Brain microvascular endothelial cell (primary cell): Measurements from ENCODE around the gene GALNT9.

Experiments
- DNase-seq: peaks from one replicate; pipeline ENCODE4 v3.0.0-alpha.2; 2020
- H3K27ac ChIP-seq: fragments of 250-450 bp; sonication (Bioruptor Pico); 2 replicates; pipeline ENCODE4 v1.5.1; 2020; ENCODE audit warnings: mild to moderate bottlenecking, moderate library complexity
- H3K27me3 ChIP-seq: fragments of 250-450 bp; sonication (Bioruptor Pico); replicated peaks from 2 replicates; pipeline ENCODE4 v1.5.1; 2020; ENCODE audit warnings: mild to moderate bottlenecking
- H3K36me3 ChIP-seq: fragments of 250-450 bp; sonication (Bioruptor Pico); replicated peaks from 2 replicates; pipeline ENCODE4 v1.5.1; 2020; ENCODE audit warnings: mild to moderate bottlenecking
- H3K4me3 ChIP-seq: 2 replicates; pipeline ENCODE4 v1.5.1; 2011; ENCODE audit warnings: low read depth, mild to moderate bottlenecking, control low read depth, low read length, moderate library complexity
- CTCF ChIP-seq: IDR thresholded peaks from 2 replicates; pipeline ENCODE4 v1.5.1; 2011; ENCODE audit warnings: low read depth, mild to moderate bottlenecking, moderate library complexity, low read length, control low read depth, inconsistent platforms; ENCODE audit errors: missing control alignments
- in situ Hi-C: cut with HindIII; loops from 2 replicates; pipeline ENCODE4 v1.10.0; 2017; ENCODE audit warnings: low sequenced_read_pairs, low pct_ligation_motif_present

GALNT9 gene

GRCh38 chr12:132314516-132315233, 14.7 kb downstream of the GALNT9 start:
- in situ Hi-C loops: no loop called here
- no peak for TF ChIP-seq CTCF
- no peak overlapping the region for H3K27ac ChIP-seq
- no peaks in the 10 kb centered on the region for H3K36me3 ChIP-seq
- DNase-seq: no peak
- no peak overlapping the region for H3K4me3 ChIP-seq
- no peaks in the 10 kb centered on the region for H3K27me3 ChIP-seq

GRCh38 chr12:132314035-132314434, 15.4 kb downstream of the GALNT9 start:
- Histone ChIP-seq H3K27me3 (no peaks in the 10 kb centered on the region), H3K4me3 (no peak overlapping the region), H3K27ac (no peak overlapping the region), H3K36me3 (no peaks in the 10 kb centered on the region)
- no peak for DNase-seq
- TF ChIP-seq CTCF: no peak
- in situ Hi-C loops: no loop called here

- no peak overlapping the region for H3K27ac ChIP-seq
- DNase-seq: no peak
- no peaks in the 10 kb centered on the region for H3K27me3 ChIP-seq
- no peaks in the 10 kb centered on the region for H3K36me3 ChIP-seq
- in situ Hi-C loops: no loop called here
- H3K4me3 ChIP-seq: no peak overlapping the region
- no peak for TF ChIP-seq CTCF
Observed at GRCh38 chr12:132313182-132313581, 16.2 kb downstream of the GALNT9 start.

GRCh38 chr12:132312516-132312915, 16.9 kb downstream of the GALNT9 start:
- TF ChIP-seq CTCF: no peak
- in situ Hi-C loops: no loop called here
- H3K27ac ChIP-seq: no peak overlapping the region
- no peak overlapping the region for H3K4me3 ChIP-seq
- no peaks in the 10 kb centered on the region for H3K36me3 ChIP-seq
- no peak for DNase-seq
- no peaks in the 10 kb centered on the region for H3K27me3 ChIP-seq

- in situ Hi-C loops: no loop called here
- Histone ChIP-seq H3K36me3 (no peaks in the 10 kb centered on the region), H3K4me3 (no peak overlapping the region), H3K27ac (no peak overlapping the region), H3K27me3 (no peaks in the 10 kb centered on the region)
- no peak for TF ChIP-seq CTCF
- DNase-seq: no peak
Observed at GRCh38 chr12:132311201-132311915, 18.0 kb downstream of the GALNT9 start.
